Measurements from ENCODE around the gene KIT.

The KIT gene

GRCh38 chr4:54708339-54709279 is 50.9 kb downstream of the KIT start:
- Histone ChIP-seq H3K79me2 (ENCODE audit: low read length) (no peaks in the 10 kb centered on the region), H3K9ac (ENCODE audit: low read length) (no peak overlapping the region), H4K20me1 (ENCODE audit: insufficient read depth, low read length) (no peaks in the 10 kb centered on the region), H3K36me3 (replicated peaks; ENCODE audit: insufficient read depth, low read length) (no peaks in the 10 kb centered on the region), H3K27ac (ENCODE audit: low read length) (no peak overlapping the region), H3K9me3 (replicated peaks; ENCODE audit: insufficient read depth, low read length) (no peaks in the 10 kb centered on the region), H3F3A (ENCODE audit: insufficient read depth, low read length) (no peaks in the 10 kb centered on the region), H3K4me2 (ENCODE audit: low read depth, low read length) (no peak overlapping the region), H2AFZ (ENCODE audit: low read length) (no peak overlapping the region), H3K9me2 (replicated peaks; ENCODE audit: insufficient read depth, low read length) (no peaks in the 10 kb centered on the region), H3K27me3 (replicated peaks; ENCODE audit: insufficient read depth, low read length) (no peaks in the 10 kb centered on the region), H3K4me1 (ENCODE audit: low read length) (no peaks in the 10 kb centered on the region), H3K4me3 (ENCODE audit: low read length) (no peak overlapping the region)
- DNase-seq, result no peak
- TF ChIP-seq EZH2 (optimal IDR thresholded peaks at IDR 0.05; ENCODE audit: low read depth, low read length) (no peak), EZH2phosphoT487 (IDR thresholded peaks at IDR 0.05; ENCODE audit: low read length) (no peak), CTCF (IDR thresholded peaks at IDR 0.05; ENCODE audit: low read length) (no peak)

GRCh38 chr4:54709400-54709799 is 51.6 kb downstream of the KIT start:
- H3K4me2 ChIP-seq (ENCODE audit: low read depth, low read length), result no peak overlapping the region
- H3F3A ChIP-seq (ENCODE audit: insufficient read depth, low read length), result no peaks in the 10 kb centered on the region
- no peaks in the 10 kb centered on the region for H3K4me1 ChIP-seq (ENCODE audit: low read length)
- H3K9ac ChIP-seq (ENCODE audit: low read length), result no peak overlapping the region
- no peak overlapping the region for H3K4me3 ChIP-seq (ENCODE audit: low read length)
- H3K27me3 ChIP-seq (replicated peaks; ENCODE audit: insufficient read depth, low read length), result no peaks in the 10 kb centered on the region
- H3K36me3 ChIP-seq (replicated peaks; ENCODE audit: insufficient read depth, low read length), result no peaks in the 10 kb centered on the region
- no peak for TF ChIP-seq EZH2 (optimal IDR thresholded peaks at IDR 0.05; ENCODE audit: low read depth, low read length)
- no peak for TF ChIP-seq EZH2phosphoT487 (IDR thresholded peaks at IDR 0.05; ENCODE audit: low read length)
- TF ChIP-seq CTCF (IDR thresholded peaks at IDR 0.05; ENCODE audit: low read length), result no peak
- no peaks in the 10 kb centered on the region for H3K9me3 ChIP-seq (replicated peaks; ENCODE audit: insufficient read depth, low read length)
- H2AFZ ChIP-seq (ENCODE audit: low read length), result no peak overlapping the region
- H3K9me2 ChIP-seq (replicated peaks; ENCODE audit: insufficient read depth, low read length), result no peaks in the 10 kb centered on the region
- H3K27ac ChIP-seq (ENCODE audit: low read length), result no peak overlapping the region
- no peaks in the 10 kb centered on the region for H3K79me2 ChIP-seq (ENCODE audit: low read length)
- DNase-seq, result no peak
- H4K20me1 ChIP-seq (ENCODE audit: insufficient read depth, low read length), result no peaks in the 10 kb centered on the region

GRCh38 chr4:54712206-54712605 is 54.4 kb downstream of the KIT start:
- H3K9me3 ChIP-seq (replicated peaks; ENCODE audit: insufficient read depth, low read length), result no peaks in the 10 kb centered on the region
- TF ChIP-seq CTCF (IDR thresholded peaks at IDR 0.05; ENCODE audit: low read length) (no peak), EZH2 (optimal IDR thresholded peaks at IDR 0.05; ENCODE audit: low read depth, low read length) (no peak), EZH2phosphoT487 (IDR thresholded peaks at IDR 0.05; ENCODE audit: low read length) (no peak)
- H3K79me2 ChIP-seq (ENCODE audit: low read length), result no peaks in the 10 kb centered on the region
- no peak overlapping the region for H3K4me3 ChIP-seq (ENCODE audit: low read length)
- H3K4me2 ChIP-seq (ENCODE audit: low read depth, low read length), result no peak overlapping the region
- H2AFZ ChIP-seq (ENCODE audit: low read length), result no peak overlapping the region
- H4K20me1 ChIP-seq (ENCODE audit: insufficient read depth, low read length), result no peaks in the 10 kb centered on the region
- DNase-seq, result no peak
- no peaks in the 10 kb centered on the region for H3K9me2 ChIP-seq (replicated peaks; ENCODE audit: insufficient read depth, low read length)
- H3K27ac ChIP-seq (ENCODE audit: low read length), result no peak overlapping the region
- no peaks in the 10 kb centered on the region for H3K27me3 ChIP-seq (replicated peaks; ENCODE audit: insufficient read depth, low read length)
- no peaks in the 10 kb centered on the region for H3F3A ChIP-seq (ENCODE audit: insufficient read depth, low read length)
- H3K9ac ChIP-seq (ENCODE audit: low read length), result no peak overlapping the region
- H3K4me1 ChIP-seq (ENCODE audit: low read length), result no peaks in the 10 kb centered on the region
- H3K36me3 ChIP-seq (replicated peaks; ENCODE audit: insufficient read depth, low read length), result no peaks in the 10 kb centered on the region
